ENCODE measurements around the gene SLC26A8.

Gene SLC26A8

DNA sequence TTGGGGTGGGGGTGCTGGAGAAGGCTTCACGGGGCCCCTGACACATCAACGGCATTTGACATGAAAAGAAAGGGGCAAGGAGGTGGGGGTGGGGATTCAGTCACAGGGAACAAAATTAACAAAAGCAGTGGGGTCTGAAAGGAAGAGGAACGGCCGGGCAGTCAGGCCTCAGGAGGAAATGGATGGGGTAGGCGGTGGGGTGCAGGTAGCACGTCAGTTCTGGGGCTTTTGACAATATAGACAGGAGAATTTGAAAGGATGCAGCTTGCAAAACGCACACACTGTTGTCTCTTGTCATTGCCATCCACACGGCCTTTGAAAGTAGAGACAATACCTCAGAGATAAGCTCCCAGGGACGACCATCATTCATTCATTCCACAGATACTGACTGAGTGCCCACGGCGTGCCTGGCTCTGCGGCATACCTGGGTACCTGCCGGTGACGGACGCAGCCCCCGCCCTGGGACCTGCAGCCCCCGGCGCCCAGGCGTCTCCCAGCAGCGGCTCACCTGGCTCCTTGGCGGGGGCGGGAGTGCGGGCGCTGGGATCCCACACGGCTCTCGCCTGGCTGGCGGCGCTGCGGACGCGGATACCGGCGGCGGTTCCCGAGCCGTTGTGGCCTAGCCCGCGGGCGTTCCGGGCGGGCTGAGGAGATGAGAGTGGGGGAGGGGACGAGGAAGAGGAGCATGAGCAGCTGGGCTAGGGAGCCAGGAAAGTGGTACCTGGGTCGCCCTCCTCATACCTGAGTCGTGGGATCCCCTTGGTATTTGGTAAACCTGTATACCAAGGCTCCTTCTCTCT lies at the start of gene SLC26A8:
TSS of gene SLC26A8 (minus strand) at position 646 of the 800 bp plus-strand sequence. CDS start 4,934 bp downstream, outside the sequence.
- no peak for DNase-seq

- no peak for DNase-seq
Measured at GRCh38 chr6:36073587-36073986, 49.1 kb upstream of the SLC26A8 start.

DNA sequence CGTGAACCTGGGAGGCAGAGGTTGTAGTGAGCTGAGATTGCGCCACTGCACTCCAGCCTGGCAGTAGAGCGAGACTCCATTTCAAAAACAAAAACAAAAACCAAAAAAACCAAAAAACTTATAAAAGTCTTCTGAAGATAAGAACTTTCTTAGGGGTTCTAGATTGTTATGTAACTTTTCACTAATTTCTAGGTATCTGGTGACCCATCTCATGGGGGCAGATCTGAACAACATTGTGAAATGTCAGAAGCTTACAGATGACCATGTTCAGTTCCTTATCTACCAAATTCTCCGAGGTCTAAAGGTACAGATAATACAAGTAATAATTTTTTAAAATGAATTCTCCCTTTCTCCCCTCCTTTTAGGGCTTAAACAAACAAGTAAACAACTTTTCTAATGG lies 48.2 kb upstream of the SLC26A8 start:
- no peak for DNase-seq

DNA sequence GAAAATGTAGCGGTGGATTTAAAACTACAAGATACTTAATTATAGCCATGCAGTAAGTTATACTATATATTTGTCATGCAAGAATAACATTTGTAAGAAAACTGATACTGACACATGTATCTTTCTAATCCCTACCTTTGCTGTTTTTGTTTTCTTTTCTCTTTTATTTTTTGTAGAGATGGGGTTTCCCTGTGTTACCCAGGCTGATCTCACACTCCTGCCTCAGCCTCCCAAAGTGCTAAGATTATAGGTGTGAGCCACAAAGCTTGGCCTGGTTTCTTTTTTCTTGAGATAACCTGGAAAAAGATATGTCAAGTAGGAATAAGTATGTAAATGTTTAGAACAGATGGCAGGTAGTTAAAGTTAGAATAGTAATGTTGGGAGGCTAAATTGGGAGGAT lies 47.3 kb upstream of the SLC26A8 start:
- DNase-seq: no peak

DNA sequence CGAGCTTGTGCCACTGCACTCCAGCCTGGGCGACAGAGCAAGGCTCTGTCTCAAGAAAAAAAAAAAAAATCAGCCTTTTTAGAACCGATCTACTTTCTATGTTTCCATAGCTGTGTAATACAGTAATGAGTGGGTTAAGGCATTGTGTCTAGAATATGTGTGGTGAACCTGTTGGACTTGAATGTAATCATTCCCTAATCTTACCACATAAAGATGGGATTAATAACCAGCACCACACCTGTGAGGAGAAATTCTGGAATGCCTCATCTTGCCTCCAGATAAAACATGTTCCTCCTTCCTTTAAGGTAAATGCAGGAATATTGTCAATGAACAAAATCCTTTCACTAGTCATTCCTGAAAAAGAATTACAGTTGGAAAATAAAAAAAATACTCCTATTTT lies 46.8 kb upstream of the SLC26A8 start:
- no peak for DNase-seq

DNA sequence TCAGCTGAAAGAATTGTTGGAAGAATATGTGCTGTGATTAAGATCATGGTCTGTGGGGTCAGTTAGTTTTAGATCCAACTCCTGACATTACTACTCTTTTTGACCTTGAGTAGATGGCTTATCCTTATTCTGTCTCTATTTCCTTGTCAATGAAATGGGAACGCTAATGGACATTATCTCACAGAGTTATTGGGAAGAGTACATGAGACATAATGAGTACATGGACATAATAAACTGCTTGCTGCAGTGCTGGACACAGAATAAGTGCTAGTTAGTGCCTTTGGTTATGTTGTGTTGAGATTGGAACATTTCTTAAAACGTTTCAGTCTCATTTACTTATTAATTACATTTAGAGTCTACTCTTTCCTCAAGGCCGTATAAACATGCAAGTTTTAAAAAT lies 45.8 kb upstream of the SLC26A8 start:
- no peak for DNase-seq

DNA sequence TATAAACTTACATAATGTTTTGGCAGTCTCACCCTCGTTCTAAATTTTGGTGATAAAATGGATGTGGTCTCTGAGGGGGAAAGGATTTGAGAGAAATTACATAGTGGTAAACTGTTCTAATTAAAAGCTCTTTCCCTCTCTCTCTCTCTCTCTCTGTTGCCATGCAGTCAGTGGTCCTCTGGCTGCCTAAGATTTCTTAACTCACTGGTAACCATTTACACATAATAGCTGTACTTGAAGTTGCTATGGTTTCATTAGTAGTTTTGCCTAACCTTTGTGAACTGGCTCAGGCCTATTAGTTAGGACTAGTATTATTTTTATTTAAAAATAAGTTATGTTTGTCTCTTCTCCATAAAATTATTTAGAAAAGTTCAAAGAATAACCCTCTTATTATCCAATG lies 45.1 kb upstream of the SLC26A8 start:
- no peak for DNase-seq

DNA sequence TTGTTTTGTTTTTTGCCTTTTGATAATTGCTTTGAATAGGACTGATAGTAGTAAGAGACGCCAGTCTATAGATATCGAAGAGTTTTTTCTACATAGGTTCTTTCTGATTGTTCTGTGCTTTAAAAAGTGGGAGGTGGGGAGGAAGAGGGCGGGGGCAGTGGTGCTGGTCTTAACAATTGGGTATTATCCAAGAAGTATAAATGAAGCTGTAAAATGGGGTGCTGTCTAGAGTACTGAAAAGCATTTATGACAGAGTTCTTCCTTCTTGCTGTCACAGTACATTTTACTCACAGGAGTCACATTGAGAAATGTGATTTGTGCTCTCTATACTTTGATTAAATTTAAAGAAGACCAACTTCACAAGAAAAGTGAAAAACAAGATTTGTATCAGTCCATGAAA lies 44.1 kb upstream of the SLC26A8 start:
- no peak for DNase-seq

DNA sequence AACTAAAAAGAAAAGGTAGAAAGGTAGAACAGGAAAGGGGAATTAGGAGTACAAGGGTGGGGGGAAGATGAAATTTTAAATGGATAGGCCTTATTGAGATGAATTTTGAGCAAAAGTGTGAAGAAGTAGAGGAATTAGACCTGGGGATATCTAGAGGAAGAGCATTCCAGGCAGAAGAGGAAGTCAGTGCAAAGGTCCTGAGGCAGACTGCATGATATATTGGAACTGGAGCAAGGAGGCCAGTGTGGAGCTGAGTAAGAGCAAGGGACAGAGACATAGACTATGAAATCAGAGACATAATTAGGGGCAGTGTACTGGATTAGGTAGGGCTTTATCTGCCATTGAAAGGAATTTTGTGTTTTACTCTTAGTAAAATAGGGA lies 43.6 kb upstream of the SLC26A8 start:
- no peak for DNase-seq

GRCh38 chr6:36067374-36068011 lies 43.1 kb upstream of the SLC26A8 start:
- no peak for DNase-seq

GRCh38 chr6:36066817-36067216 lies 42.4 kb upstream of the SLC26A8 start:
- DNase-seq: no peak

DNA sequence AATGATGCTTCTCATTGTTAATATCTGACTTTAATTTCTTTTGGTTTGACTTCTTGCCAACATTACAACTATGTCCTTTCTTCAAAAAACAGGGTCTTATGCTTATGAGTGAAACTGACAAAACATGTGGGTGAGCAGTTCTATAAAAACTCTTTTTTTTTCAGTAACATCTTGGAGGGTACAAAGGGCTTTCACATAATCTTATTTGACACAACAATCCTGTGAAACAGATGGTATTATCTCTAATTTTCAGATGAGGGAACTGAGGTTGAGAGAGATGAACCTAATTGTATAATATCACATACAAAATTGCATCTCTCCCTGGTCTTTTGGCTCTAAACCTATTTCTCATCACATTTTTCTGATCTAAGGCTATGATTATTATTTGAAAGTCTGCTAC lies 41.5 kb upstream of the SLC26A8 start:
- no peak for DNase-seq

DNA sequence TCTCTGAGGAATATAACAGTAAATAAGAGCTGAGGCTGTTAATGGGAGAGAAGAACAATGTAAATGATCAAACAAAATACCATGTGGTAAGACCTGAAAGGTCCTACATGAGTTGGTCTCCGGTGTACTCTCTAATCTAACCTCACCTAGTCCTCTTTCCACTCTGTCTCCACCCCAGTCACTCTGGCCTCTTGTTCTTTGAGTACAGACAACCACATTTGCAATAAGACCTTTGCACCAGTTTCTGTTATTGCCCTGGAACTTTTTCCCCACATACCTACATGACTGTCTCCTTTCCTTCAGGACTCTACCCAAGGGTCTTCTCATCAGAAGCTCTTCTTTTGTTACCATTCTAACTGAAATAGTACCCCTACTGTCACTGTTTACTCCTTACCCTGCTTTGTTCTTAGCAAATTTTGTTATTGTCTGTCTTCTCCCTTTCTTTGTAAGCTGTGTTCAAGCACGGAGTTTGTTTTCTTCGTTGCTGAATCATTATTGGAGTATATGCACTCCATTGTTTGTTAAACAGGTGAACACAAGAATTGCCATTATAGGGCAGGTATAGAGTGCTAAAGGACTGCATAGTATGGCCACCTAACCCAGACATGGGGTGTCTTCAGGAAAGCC lies 40.4 kb upstream of the SLC26A8 start:
- DNase-seq: no peak

DNA sequence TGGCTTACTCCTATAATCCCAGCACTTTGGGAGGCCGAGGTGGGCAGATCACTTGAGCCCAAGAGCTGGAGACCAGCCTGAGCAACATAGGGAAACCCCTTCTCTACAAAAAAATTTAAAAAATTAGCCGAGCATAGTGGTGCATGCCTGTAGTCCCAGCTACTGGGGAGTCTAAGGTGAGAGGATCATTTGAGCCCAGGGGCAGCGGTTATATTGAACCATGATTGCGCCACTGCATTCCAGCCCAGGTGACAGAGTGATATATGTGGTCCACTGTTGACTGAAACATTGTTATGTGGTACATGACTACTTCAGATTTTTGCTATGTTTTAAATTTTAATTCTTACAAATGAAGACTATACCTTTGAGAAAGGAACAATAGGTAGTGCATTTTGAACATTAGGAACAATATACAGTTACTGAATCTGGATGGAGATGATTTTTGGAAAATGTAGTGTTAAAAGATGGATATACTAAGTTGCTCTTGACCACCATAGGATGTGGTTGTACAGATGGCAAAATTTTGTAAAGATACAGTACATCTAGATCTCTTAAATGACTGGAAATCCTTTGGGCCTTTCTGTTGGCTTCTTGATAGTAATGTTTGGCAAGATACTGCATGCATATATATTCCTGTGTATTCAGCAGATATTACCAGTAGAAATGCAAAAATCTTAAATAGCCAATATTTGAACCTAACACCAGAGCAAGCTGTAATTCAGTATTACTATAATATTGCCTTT lies 39.0 kb upstream of the SLC26A8 start:
- no peak for DNase-seq

GRCh38 chr6:36062247-36062646 lies 37.8 kb upstream of the SLC26A8 start:
- DNase-seq: no peak

GRCh38 chr6:36061236-36061635 lies 36.8 kb upstream of the SLC26A8 start:
- no peak for DNase-seq

DNA sequence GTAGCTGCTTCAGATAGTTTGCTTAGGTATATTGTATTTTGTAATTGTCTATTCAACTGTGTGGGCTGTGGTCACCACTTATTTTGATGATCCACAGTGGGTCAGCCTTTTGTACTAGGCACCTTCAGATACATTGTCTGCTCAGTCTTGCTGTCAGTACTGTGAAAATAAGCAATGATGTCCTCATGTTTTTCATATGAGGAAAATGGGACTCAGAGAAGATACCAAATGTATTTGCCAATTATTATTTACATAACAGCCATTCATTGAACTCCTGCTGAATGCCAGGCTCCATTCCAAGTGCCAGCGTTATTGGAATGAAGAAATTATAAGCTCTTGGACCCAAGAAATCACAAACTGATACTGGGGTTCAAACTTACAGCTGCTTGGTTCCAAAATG lies 31.7 kb upstream of the SLC26A8 start:
- no peak for DNase-seq

DNA sequence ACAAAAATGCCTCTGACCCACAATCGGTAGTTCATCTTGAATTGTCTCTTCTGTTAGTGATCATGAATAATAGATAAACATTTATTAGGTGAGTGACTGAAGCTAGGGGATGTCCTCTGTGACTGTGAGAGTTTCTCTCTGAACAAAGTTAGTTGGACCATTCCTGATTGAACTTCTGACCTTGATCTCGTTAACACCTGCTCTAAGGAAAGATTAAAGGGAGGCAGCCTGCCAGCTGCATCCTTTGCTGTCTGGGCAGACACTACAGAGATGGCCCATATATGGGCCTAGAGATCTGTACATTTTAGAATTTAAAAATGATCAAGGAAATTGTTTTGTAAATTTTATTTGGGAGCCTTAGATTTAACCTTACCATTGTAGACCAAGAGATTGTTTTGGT lies 30.5 kb upstream of the SLC26A8 start:
- no peak for DNase-seq

GRCh38 chr6:36054415-36054814 lies 30.0 kb upstream of the SLC26A8 start:
- DNase-seq: no peak

DNA sequence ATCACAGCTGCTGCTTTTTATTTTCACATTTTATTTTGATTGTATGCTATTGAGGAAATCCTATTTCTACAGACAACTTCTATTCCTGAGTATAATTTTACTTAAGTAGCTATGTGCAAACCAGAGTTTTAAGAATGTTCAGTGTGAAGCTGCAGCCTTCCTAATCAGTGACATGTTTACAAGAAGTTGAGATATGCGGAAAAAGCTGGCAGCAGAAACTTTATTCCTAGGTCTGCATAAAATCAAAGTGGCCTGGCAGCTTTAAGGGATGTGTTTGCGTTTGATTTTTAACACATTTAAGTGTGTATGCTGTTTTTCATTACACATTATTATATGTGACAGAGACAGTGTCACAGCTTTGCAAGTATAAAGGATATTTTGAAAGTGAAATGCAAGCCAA lies 29.4 kb upstream of the SLC26A8 start:
- no peak for DNase-seq

DNA sequence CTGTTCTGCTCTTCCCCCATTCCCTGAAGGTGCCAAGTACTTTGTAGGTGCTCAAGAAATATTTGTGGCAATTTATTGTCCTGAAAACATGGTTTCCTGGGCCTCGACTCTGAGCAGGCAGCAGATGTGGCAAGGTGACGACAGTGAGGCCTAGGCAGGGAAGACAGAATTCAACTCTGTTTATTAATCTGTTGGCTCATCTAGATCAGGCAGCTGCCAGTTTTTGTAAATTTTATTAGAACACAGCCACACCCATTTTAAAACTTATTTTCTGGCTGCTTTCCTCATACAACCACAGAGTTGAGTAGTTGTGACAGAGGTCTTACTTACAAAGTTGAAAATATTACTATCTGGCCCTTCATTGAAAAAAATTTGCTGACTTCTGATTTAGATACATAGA lies 27.7 kb upstream of the SLC26A8 start:
- DNase-seq: no peak

DNA sequence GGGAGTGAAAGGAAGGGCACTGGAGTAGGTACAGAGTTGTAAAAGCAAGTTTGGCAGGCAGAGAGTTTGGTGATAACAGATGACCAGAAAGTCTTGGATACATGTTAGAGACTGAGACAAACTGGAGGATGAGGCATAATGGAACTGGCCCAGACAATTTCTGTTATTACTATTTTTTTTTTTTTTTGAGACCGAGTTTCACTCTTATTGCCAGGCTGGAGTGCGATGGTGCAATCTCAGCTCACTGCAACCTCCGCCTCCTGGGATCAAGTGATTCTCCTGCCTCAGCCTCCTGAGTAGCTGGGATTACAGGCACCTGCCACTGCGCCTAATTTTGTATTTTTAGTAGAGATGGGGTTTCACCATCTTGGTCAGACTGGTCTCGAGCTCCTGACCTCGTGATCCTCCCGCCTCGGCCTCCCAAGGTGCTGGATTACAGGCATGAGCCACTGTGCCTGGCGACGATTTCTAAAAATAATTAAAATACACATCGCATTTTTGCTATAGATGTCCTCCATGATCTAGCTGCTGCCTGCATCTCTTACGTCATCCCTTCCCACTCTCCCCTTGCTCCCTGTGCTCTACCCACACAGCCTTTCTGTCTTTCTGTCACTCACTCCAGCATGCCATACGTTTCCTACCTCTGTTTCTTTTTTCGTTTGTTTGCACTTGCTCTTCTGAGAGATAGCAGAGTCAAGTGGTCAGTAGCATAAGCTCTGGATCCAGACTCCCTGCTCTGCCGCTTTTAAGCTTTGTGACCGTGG lies 26.7 kb upstream of the SLC26A8 start:
- DNase-seq: no peak

DNA sequence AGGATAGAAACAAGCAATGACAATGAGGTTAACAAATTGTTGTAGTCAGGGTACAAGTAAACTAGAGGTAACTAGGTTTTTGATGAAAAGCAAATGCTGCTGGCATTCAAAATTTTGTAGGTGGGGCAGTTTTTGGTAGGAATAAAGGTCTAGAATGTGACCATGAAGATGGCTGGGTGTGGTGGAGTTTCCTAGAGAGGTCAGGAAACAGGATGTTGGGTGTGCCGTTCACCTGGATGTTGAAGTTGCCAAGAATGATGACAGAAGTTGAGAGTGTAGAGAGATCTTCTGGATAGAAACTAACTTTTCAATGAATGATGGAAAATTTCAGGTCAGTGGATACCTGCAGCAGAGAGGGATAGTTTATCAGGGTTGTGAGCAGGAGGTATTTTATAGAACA lies 25.9 kb upstream of the SLC26A8 start:
- no peak for DNase-seq

Data from GOT3 (cell line).